Measurements from ENCODE around the gene E4F1.

- TF ChIP-seq EZH2 (IDR thresholded peaks at IDR 0.05; ENCODE audit: insufficient read depth, poor library complexity, severe bottlenecking) (no peak), EZH2phosphoT487 (IDR thresholded peaks at IDR 0.05; ENCODE audit: insufficient read depth, low read depth) (no peak)
Observed at GRCh38 chr16:2190659-2191445, 32.5 kb upstream of the E4F1 start.
